ENCODE results near the gene ZNF471. TPM values are rescaled to one million over a fixed set of nuclear protein-coding genes. Genes with fewer than 3 reads are reported as not detected.
A peak's percentile ranks its signal among the peaks of the same experiment; 100 is the strongest.

The ZNF471 gene
- total RNA-seq (2013; cell fraction: nucleolus; rRNA removed): not detected in 2 replicates
- total RNA-seq (2014; rRNA removed): not detected in 2 replicates
- total RNA-seq (2014; rRNA removed; fragmentation: Illumina TruSeq; extraction: Trizol): not detected in 2 replicates
- total RNA-seq (2021): 0.03 TPM in 1 of 2 replicates, not detected in the other
- polyA plus RNA-seq (2011; ENCODE audit: low read depth): not detected
- not detected in 2 replicates for polyA plus RNA-seq (2011; rRNA removed)
- not detected in 2 replicates for polyA plus RNA-seq (2011; cell fraction: cytosol; rRNA removed)
- polyA plus RNA-seq (2011; cell fraction: nucleus; rRNA removed): not detected in 2 replicates
- polyA plus RNA-seq (2012): not detected in 2 replicates
- polyA plus RNA-seq (2014; fragmentation: Illumina TruSeq; extraction: Trizol): not detected in 2 replicates
- not detected for polyA plus RNA-seq (2014; fragmentation: Nextera tagmentation; extraction: Ambion mirVana)
- polyA plus RNA-seq (2014; rRNA removed): not detected in 2 replicates
- not detected for polyA plus RNA-seq (2016; fragmentation: Nextera tagmentation; extraction: Ambion mirVana)
- not detected in 2 replicates for polyA minus RNA-seq (2011; rRNA and poly(A)+ RNA removed)
- not detected in 2 replicates for polyA minus RNA-seq (2011; cell fraction: cytosol; rRNA and poly(A)+ RNA removed)
- not detected in 2 replicates for polyA minus RNA-seq (2011; cell fraction: nucleus; rRNA and poly(A)+ RNA removed)
- Bru-seq, nascent RNA: not detected
- BruChase-seq, experiment 1, labeled RNA remaining after a 6-hour chase: not detected
- BruChase-seq, experiment 2, labeled RNA remaining after a 2-hour chase: percentile 2 among the genes with signal in this experiment
- long read RNA-seq, experiment 1: 0 reads
- long read RNA-seq, experiment 2: 0 reads

GRCh38 chr19:56507446-56508289 lies at the start of gene ZNF471:
ZNF471 (plus strand) TSS chr19:56507855; CDS start chr19:56511572, 3,717 bp downstream.
- Histone ChIP-seq H3K36me3 (ENCODE audit: control insufficient read depth in 2 of 2, insufficient read depth in 2 of 2, low read length in 1 of 2) (no peaks in the 10 kb centered on the region), H2AFZ (ENCODE audit: control insufficient read depth, low read depth, low read length) (no peak within 1 kb of the TSS), H4K20me1 (ENCODE audit: control insufficient read depth, insufficient read depth) (no peaks in the 10 kb centered on the region), H3K4me3 (no peak within 1 kb of the TSS), H3K27ac (ENCODE audit: control insufficient read depth, insufficient read depth) (no peak within 1 kb of the TSS), H3K27me3 (replicated peaks in 1 of 2; ENCODE audit: control insufficient read depth in 2 of 2, insufficient read depth in 2 of 2, low read length in 1 of 2) (no peaks in the 10 kb centered on the region), H3K79me2 (ENCODE audit: control insufficient read depth, insufficient read depth, low read length) (no peaks in the 10 kb centered on the region), H3K9ac (ENCODE audit: control insufficient read depth, insufficient read depth, low read length) (no peak within 1 kb of the TSS), H3K9me3 (replicated peaks; ENCODE audit: control insufficient read depth, insufficient read depth, low read length) (peaks cover 5% of the 10 kb centered on the region; the same call in 1 of the 3 replicates), H3K4me2 (ENCODE audit: control insufficient read depth, insufficient read depth) (no peak within 1 kb of the TSS), H3K4me1 (ENCODE audit: control insufficient read depth, insufficient read depth, low read length) (no peaks in the 10 kb centered on the region)
- intact Hi-C loops (cut with micrococcal nuclease; ENCODE audit: unreplicated experiment) (no loop called here), in situ Hi-C loops (cut with MboI) (no loop called here)
- ChIA-PET POLR2A (no interaction called here), CTCF (no interaction called here), RAD21 (ENCODE audit: unreplicated experiment) (no interaction called here), SMC1A (ENCODE audit: uncharacterized antibody, unreplicated experiment) (no interaction called here)
- FAIRE-seq (no peak), ATAC-seq (no peak), DNase-seq (ENCODE audit: low read depth, low spot score) (no peak)
- WGBS (ENCODE audit: insufficient coverage, insufficient replicate concordance, low lambda C conversion rate, missing lambda C conversion rate): 62% methylated on average over 71 of the region's 74 CpGs
- TF ChIP-seq YY1 (IDR thresholded peaks at IDR 0.05; ENCODE audit: low read depth, low read length) (no peak), PML (IDR thresholded peaks at IDR 0.05; ENCODE audit: low read length) (no peak), E4F1 (IDR thresholded peaks at IDR 0.05; ENCODE audit: borderline replicate concordance, partially characterized antibody) (no peak), ATF3 (IDR thresholded peaks at IDR 0.05; ENCODE audit: borderline replicate concordance, extremely low read depth, low read depth, low read length) (no peak), ZNF24 (IDR thresholded peaks at IDR 0.05) (no peak), MAX (IDR thresholded peaks at IDR 0.05; ENCODE audit: low read depth, low read length) (no peak), SREBF2 (IDR thresholded peaks at IDR 0.05; ENCODE audit: low read length) (no peak), ZNF207 (IDR thresholded peaks at IDR 0.05; ENCODE audit: borderline replicate concordance) (no peak), CBX5 (IDR thresholded peaks at IDR 0.05; ENCODE audit: low read depth) (no peak), RBBP5 (conservative IDR thresholded peaks at IDR 0.05) (no peak), PAX5 (IDR thresholded peaks at IDR 0.05; ENCODE audit: borderline replicate concordance, low read depth, low read length) (no peak), MEF2B (IDR thresholded peaks at IDR 0.05; ENCODE audit: partially characterized antibody, poor library complexity, severe bottlenecking) (no peak), SMARCA5 (IDR thresholded peaks at IDR 0.05) (no peak), CBX3 (IDR thresholded peaks at IDR 0.05; ENCODE audit: borderline replicate concordance, low read depth) (no peak)
- no TSS peak for BruUV-seq (replicated peaks)

Measured in GM12878 (cell line).